Heart left ventricle (tissue), 16 donors: ENCODE results near the gene ASH1L. TPM values are rescaled to one million over a fixed set of nuclear protein-coding genes. Genes with fewer than 3 reads are reported as not detected.

Experiments used
- ATAC-seq, 4 donors: fragments of 200-7000 bp; cut with Tn5 transposase; one replicate each; pipeline ENCODE4 v1.9.1; 2020 to 2022; ENCODE audit warnings: moderate library complexity in 4 of 4, mild to moderate bottlenecking in 3 of 4, moderate number of reproducible peaks in 1 of 4
- DNase-seq, 5 donors: peaks; one replicate each; pipeline ENCODE4 v3.0.0-alpha.2; 2020
- H3K27ac ChIP-seq, 12 donors: fragments of 200-600 bp; sonication (generic) in 4 of 12; one replicate each; pipeline versions ENCODE4 v1.5.0 to v1.8.0; 2016 to 2022; ENCODE audit warnings: mild to moderate bottlenecking in 2 of 12
- H3K27me3 ChIP-seq, 9 donors: fragments of 200-600 bp; sonication (generic) in 2 of 9; one replicate each; pipeline versions ENCODE4 v1.5.1 to v1.8.0; 2016 to 2022; ENCODE audit warnings: mild to moderate bottlenecking in 3 of 9
- H3K36me3 ChIP-seq, 9 donors: fragments of 200-600 bp; sonication (generic) in 2 of 9; one replicate each; pipeline versions ENCODE4 v1.5.0 to v1.8.0; 2018 to 2022; ENCODE audit warnings: mild to moderate bottlenecking in 2 of 9
- H3K4me1 ChIP-seq, 12 donors: fragments of 200-600 bp; sonication (generic) in 4 of 12; one replicate each; pipeline versions ENCODE4 v1.5.0 to v1.8.0; 2016 to 2022; ENCODE audit warnings: mild to moderate bottlenecking in 3 of 12
- H3K4me3 ChIP-seq, 12 donors: fragments of 200-600 bp; sonication (generic) in 4 of 12; one replicate each; pipeline versions ENCODE4 v1.5.0 to v1.8.0; 2017 to 2022; ENCODE audit warnings: mild to moderate bottlenecking in 9 of 12, moderate library complexity in 4 of 12
- H3K9me3 ChIP-seq, 12 donors: fragments of 200-600 bp; sonication (generic) in 4 of 12; one replicate each; pipeline versions ENCODE4 v1.5.0 to v1.8.0; 2016 to 2022; ENCODE audit warnings: mild to moderate bottlenecking in 1 of 12
- CTCF ChIP-seq, 12 donors: fragments of 200-600 bp; sonication (generic) in 4 of 12; IDR thresholded peaks; one replicate each; pipeline versions ENCODE4 v1.5.0 to v1.8.0; 2018 to 2022; ENCODE audit warnings: antibody characterized with exemption in 12 of 12, mild to moderate bottlenecking in 5 of 12
- POLR2A ChIP-seq, 2 donors: fragments of 450-650 bp; IDR thresholded peaks; one replicate each; pipeline ENCODE4 v1.6.1; 2017; ENCODE audit warnings: antibody characterized with exemption in 2 of 2, mild to moderate bottlenecking in 2 of 2, moderate library complexity in 2 of 2
- WGBS, 4 donors: extraction: QIAGEN DNeasy Blood & Tissue Kit in 2 of 4; methylation state at CpG; one replicate each; pipeline versions ENCODE4 v1.1.5 to v1.1.7; 2013 to 2018; 5-methylcytosine and 5-hydroxymethylcytosine counted together
- intact Hi-C, 10 donors: fragments of 100-400 bp; cut with DNase I; formaldehyde crosslinking; loops; one replicate each; pipeline versions ENCODE4 v1.11.1 to v1.14.2; 2022
- polyA plus RNA-seq, 2 donors: library from polyadenylated mRNA; stranded (reverse); fragments of 200-250 nt; gene quantifications; one replicate each; pipeline ENCODE4 v1.2.3, GENCODE V29; 2013
- total RNA-seq, 9 donors: library from RNA; depleted of rRNA in 2 of 9; stranded (reverse); fragments of >200 nt in 2 of 9; fragmentation: NEBNext Ultra II Directional in 3 of 9; extraction: Animal tissue kit (Norgen Biotek cat#: 25700) in 3 of 9; gene quantifications; one replicate each; pipeline versions ENCODE4 v1.1.0 to v1.2.4, GENCODE V29; 2016 to 2023
- donor health status: ischemic (EF 13 %, LVEDD 7.1; RV severe dilation, severe dysfunction).
- donor health status: healthy with polysubstance abuse.
- donor health status: DM: no; HTN: yes; CAD: no.
- donor health status: DM: no; HTN: no; CAD: no.
- donor health status: ischemic (EF 25% LVEDD 6.9; RV normal size, moderate dysfunction).
- donor health status: ischemic (EF 25% LVEDD 5.7; RV mildly dilated, moderate dysfunction).
- donor health status: healthy.
- donor health status: DM: yes; HTN: yes; CAD: no.
- donor health status: ischemic (EF 35%, LVEDD 5.7; RV mildly dilated, moderate dysfunction).
- donor health status: nonischemic (EF 11% LVEDD 7.7; RV severe dilation, severe dysfunction).
- donor health status: DM: yes; HTN: yes; CAD: no.
- donor health status: PGD.
- donor health status: ischemic (EF 29% LVEDD 5.4; RV normal size, mild dysfunction).
- donor health status: nonischemic (EF 23%, LVEDD 6.1; RV moderate dilation, normal function).

ASH1L gene
- total and polyA plus RNA-seq, 11 donors: 9.3 to 56.0 (median 43.7) TPM

- Histone ChIP-seq H3K27me3 (no peaks in the 10 kb centered on the region), H3K4me3 (no peak overlapping the region), H3K4me1 (peaks cover 0 to 21% (median 8%) of the 10 kb centered on the region in 12 donors), H3K9me3 (peaks cover 0 to 14% (median 3%) of the 10 kb centered on the region in 12 donors), H3K27ac (no peak overlapping the region), H3K36me3 (peaks cover 0 to 33% (median 9%) of the 10 kb centered on the region in 9 donors)
- DNase-seq (no peak), ATAC-seq (no peak)
- WGBS, 4 donors: 62 to 69% (median 66%) methylated on average over 5 of the region's 5 CpGs
- intact Hi-C loops: no loop called here
- TF ChIP-seq CTCF (IDR thresholded peaks at IDR 0.05): no peak
- no peak for TF ChIP-seq POLR2A (IDR thresholded peaks at IDR 0.05)
Observed at GRCh38 chr1:155474146-155474545, 88.5 kb downstream of the ASH1L start.

- WGBS, 4 donors: 84 to 94% (median 93%) methylated on average over 5 of the region's 5 CpGs
- intact Hi-C loops: no loop called here
- H3K9me3 ChIP-seq: peaks cover 0 to 14% (median 3%) of the 10 kb centered on the region in 12 donors
- H3K27me3 ChIP-seq: no peaks in the 10 kb centered on the region
- no peak overlapping the region for H3K4me3 ChIP-seq
- no peak overlapping the region for H3K27ac ChIP-seq
- DNase-seq (no peak), ATAC-seq (no peak)
- peaks cover 0 to 22% (median 8%) of the 10 kb centered on the region in 12 donors for H3K4me1 ChIP-seq
- TF ChIP-seq CTCF (IDR thresholded peaks at IDR 0.05) (no peak), POLR2A (IDR thresholded peaks at IDR 0.05) (no peak)
- peaks cover 0 to 24% (median 4%) of the 10 kb centered on the region in 9 donors for H3K36me3 ChIP-seq
Observed at GRCh38 chr1:155473151-155473821, 89.3 kb downstream of the ASH1L start.

GRCh38 chr1:155472491-155473083 is 90.0 kb downstream of the ASH1L start:
- no peaks in the 10 kb centered on the region for H3K27me3 ChIP-seq
- WGBS, 4 donors: 79 to 86% (median 82%) methylated on average over 2 of the region's 2 CpGs

More at GRCh38 chr1:155472491-155473083, 90.0 kb downstream of the ASH1L start:
- Histone ChIP-seq H3K4me3 (no peak overlapping the region), H3K4me1 (peaks cover 0 to 29% (median 9%) of the 10 kb centered on the region in 12 donors), H3K9me3 (peaks cover 0 to 14% (median 3%) of the 10 kb centered on the region in 12 donors), H3K36me3 (peaks cover 0 to 17% (median 0%) of the 10 kb centered on the region in 9 donors), H3K27ac (no peak overlapping the region)
- ATAC-seq (no peak), DNase-seq (no peak)
- TF ChIP-seq POLR2A (IDR thresholded peaks at IDR 0.05) (no peak), CTCF (IDR thresholded peaks at IDR 0.05) (no peak)
- intact Hi-C loops: no loop called here
